Liver (tissue), 3 donors: ENCODE measurements around the gene SMIM5.

ENCODE experiments used
- EGR1 ChIP-seq, 2 donors: IDR thresholded peaks; 2 replicates each; pipeline ENCODE4 v1.6.1; 2016 to 2018; ENCODE audit warnings: antibody characterized with exemption in 2 of 2, low read depth in 2 of 2
- JUND ChIP-seq, 2 donors: IDR thresholded peaks; 2 replicates each; pipeline ENCODE4 v1.6.1; 2016; ENCODE audit warnings: antibody characterized with exemption in 2 of 2
- SP1 ChIP-seq: IDR thresholded peaks from 2 replicates; pipeline ENCODE4 v1.6.1; 2018; ENCODE audit warnings: antibody characterized with exemption, mild to moderate bottlenecking
- TAF1 ChIP-seq: conservative IDR thresholded peaks from 2 replicates; pipeline ENCODE4 v1.6.1; 2016; ENCODE audit warnings: antibody characterized with exemption, mild to moderate bottlenecking
- TF ChIP-seq, protein P1 (sequence below): fragments of 150-350 bp; IDR thresholded peaks from 2 replicates; pipeline ENCODE4 v1.5.1; 2017; ENCODE audit warnings: improper control_type of control experiment, low read depth, low read length; ENCODE audit not compliant: missing input control
- TF ChIP-seq, protein P2 (sequence below): IDR thresholded peaks from 2 replicates; pipeline ENCODE4 v1.6.1; 2016; ENCODE audit warnings: antibody characterized with exemption
- donor health status: healthy.
- donor health status: healthy.

DNA sequence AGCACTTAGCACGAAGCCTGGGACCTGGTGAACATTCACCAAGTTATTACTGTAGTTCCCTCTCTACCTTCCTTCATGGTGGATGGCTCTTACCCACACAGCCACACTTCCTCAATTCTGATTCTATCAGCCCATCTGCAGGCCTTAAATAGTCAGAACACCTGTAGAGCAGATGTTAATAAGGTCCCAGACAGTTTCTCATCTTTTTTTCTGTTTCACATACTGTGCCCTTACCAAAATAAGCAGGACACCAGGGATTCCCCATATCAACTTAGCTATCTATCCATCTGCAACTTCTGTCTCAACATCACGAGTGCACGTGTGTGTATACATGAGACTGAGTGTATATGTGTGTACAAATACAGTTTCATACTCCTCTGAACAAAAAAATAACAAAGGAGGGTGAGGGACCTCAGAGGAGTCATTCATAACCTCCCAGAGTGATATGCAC is 30.9 kb downstream of the SMIM5 start:
- TF ChIP-seq TAF1 (no peak), JUND (IDR thresholded peaks at IDR 0.05) (no peak), SP1 (no peak), EGR1 (IDR thresholded peaks at IDR 0.05; ENCODE audit: low read depth in 2 of 2) (no peak)
- TF ChIP-seq, protein P1, sequence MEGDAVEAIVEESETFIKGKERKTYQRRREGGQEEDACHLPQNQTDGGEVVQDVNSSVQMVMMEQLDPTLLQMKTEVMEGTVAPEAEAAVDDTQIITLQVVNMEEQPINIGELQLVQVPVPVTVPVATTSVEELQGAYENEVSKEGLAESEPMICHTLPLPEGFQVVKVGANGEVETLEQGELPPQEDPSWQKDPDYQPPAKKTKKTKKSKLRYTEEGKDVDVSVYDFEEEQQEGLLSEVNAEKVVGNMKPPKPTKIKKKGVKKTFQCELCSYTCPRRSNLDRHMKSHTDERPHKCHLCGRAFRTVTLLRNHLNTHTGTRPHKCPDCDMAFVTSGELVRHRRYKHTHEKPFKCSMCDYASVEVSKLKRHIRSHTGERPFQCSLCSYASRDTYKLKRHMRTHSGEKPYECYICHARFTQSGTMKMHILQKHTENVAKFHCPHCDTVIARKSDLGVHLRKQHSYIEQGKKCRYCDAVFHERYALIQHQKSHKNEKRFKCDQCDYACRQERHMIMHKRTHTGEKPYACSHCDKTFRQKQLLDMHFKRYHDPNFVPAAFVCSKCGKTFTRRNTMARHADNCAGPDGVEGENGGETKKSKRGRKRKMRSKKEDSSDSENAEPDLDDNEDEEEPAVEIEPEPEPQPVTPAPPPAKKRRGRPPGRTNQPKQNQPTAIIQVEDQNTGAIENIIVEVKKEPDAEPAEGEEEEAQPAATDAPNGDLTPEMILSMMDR, result no peak
- TF ChIP-seq, protein P2, sequence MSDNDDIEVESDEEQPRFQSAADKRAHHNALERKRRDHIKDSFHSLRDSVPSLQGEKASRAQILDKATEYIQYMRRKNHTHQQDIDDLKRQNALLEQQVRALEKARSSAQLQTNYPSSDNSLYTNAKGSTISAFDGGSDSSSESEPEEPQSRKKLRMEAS, result no peak
